Activated T-cell treated with anti-CD3 and anti-CD28 coated beads, Interleukin-2, amount 50 U/mL, for 24 hours (primary cell): ENCODE results near the gene SSR3.

ENCODE experiments used
- DNase-seq: peaks from one replicate; pipeline ENCODE4 v3.0.0-alpha.2; 2020
- H3K27ac Mint-ChIP-seq: 2 replicates; pipeline ENCODE4 v1.8.0; 2020; ENCODE audit warnings: mild to moderate bottlenecking, mixed read lengths
- H3K27me3 Mint-ChIP-seq: 2 replicates; pipeline ENCODE4 v1.8.0; 2020; ENCODE audit warnings: mixed read lengths
- H3K36me3 Mint-ChIP-seq: 2 replicates; pipeline ENCODE4 v1.8.0; 2020; ENCODE audit warnings: low read depth, mixed read lengths
- H3K4me1 Mint-ChIP-seq: 2 replicates; pipeline ENCODE4 v1.8.0; 2020; ENCODE audit warnings: low read depth, mixed read lengths
- H3K4me3 Mint-ChIP-seq: 2 replicates; pipeline ENCODE4 v1.8.0; 2020; ENCODE audit warnings: mild to moderate bottlenecking, moderate library complexity, mixed read lengths
- H3K9me3 Mint-ChIP-seq: 2 replicates; pipeline ENCODE4 v1.8.0; 2020; ENCODE audit warnings: mixed read lengths

The SSR3 gene

DNA sequence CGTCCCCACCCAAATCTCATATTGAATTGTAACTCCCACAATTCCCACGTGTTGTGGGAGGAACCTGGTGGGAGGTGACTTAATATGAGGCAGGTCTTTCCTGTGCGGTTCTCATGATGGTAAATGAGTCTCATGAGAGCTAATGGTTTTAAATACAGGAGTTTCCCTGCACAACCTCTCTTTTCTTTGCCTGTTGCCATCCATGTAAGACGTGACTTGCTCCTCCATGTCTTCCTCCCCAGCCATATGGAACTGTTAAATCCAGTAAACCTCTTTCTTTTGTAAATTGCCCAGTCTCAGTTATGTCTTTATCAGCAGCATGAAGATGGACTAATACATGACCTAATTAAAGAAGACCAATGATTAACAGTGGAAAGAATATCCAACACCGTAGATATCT, 56.6 kb downstream of the SSR3 start:
- Mint-ChIP-seq H3K4me1 (peaks cover 3% of the 10 kb centered on the region), H3K27me3 (peaks cover 3% of the 10 kb centered on the region), H3K9me3 (peaks cover 3% of the 10 kb centered on the region), H3K36me3 (no peaks in the 10 kb centered on the region), H3K27ac (no peak overlapping the region), H3K4me3 (no peak overlapping the region)
- no peak for DNase-seq

DNA sequence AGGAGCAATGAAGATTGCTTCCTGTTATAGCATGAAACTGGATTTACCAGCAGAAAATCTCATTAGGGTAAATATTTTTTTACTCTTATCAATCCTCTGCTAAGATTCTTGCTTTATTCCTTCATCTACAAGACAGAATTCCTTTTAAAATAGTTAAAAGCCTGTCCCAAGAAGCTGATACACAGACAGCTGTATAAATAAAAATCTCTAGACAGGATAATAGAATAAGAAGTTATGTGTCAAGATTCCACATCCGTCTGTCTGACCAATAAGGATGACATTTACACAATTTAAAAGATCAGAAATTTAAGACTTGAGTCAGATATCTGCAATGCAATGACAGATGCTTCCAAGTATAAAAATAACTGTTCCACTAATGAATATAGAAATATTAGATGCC, 57.6 kb downstream of the SSR3 start:
- Mint-ChIP-seq H3K36me3 (no peaks in the 10 kb centered on the region), H3K4me3 (no peak overlapping the region), H3K27ac (no peak overlapping the region), H3K9me3 (peaks cover 3% of the 10 kb centered on the region), H3K4me1 (no peaks in the 10 kb centered on the region), H3K27me3 (peaks cover 3% of the 10 kb centered on the region)
- no peak for DNase-seq

DNA sequence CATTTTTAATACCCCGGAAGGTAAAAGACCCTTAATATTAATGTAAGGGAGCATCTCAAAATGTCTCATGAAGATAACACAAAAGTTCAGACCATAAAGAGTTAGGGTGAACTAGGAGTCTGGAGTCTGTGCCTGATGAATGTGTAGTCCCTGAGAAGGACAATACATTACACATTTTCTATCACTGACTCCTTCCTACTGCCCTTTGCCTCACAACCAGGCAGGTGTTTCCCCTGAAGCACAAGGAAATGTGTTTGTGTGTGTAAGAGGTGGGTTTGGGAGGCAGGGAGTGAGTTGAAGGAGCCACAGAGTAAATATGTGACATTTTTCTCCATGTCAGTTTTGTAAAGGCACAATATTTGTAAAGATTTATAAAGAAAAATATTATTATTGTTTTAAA, 59.1 kb downstream of the SSR3 start:
- H3K4me1 Mint-ChIP-seq: no peaks in the 10 kb centered on the region

DNA sequence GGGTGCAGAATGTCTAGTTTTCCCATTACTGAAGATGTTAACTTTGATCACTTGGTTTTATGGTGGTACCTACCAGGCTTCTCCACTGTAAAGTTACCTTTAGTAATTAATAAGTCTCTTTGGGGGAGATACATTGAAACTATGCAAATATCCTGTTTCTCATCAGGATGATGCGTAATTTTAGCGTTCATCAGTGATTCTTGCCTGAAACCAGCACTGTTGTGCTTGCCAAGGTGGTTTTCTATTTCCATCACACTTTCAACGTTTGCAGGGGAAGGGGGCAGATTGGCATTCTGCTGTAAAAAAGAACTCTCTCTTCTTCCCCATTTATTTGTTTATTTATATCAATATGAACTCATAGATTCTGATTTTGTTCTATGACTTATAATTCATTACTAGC, 61.0 kb downstream of the SSR3 start:
- Mint-ChIP-seq H3K27ac (no peak overlapping the region), H3K4me1 (no peaks in the 10 kb centered on the region), H3K27me3 (peaks cover 3% of the 10 kb centered on the region), H3K36me3 (no peaks in the 10 kb centered on the region), H3K4me3 (no peak overlapping the region), H3K9me3 (peaks cover 3% of the 10 kb centered on the region)
- no peak for DNase-seq

More for the DNA sequence above, 59.1 kb downstream of the SSR3 start:
- H3K27me3 Mint-ChIP-seq: peaks cover 3% of the 10 kb centered on the region
- DNase-seq: no peak
- no peaks in the 10 kb centered on the region for H3K36me3 Mint-ChIP-seq
- H3K4me3 Mint-ChIP-seq: no peak overlapping the region
- peaks cover 3% of the 10 kb centered on the region for H3K9me3 Mint-ChIP-seq
- H3K27ac Mint-ChIP-seq: no peak overlapping the region

GRCh38 chr3:156492801-156493261, 62.1 kb downstream of the SSR3 start:
- Mint-ChIP-seq H3K4me3 (no peak overlapping the region), H3K4me1 (no peaks in the 10 kb centered on the region), H3K36me3 (no peaks in the 10 kb centered on the region), H3K27me3 (peaks cover 3% of the 10 kb centered on the region), H3K9me3 (no peaks in the 10 kb centered on the region), H3K27ac (no peak overlapping the region)
- DNase-seq: no peak

DNA sequence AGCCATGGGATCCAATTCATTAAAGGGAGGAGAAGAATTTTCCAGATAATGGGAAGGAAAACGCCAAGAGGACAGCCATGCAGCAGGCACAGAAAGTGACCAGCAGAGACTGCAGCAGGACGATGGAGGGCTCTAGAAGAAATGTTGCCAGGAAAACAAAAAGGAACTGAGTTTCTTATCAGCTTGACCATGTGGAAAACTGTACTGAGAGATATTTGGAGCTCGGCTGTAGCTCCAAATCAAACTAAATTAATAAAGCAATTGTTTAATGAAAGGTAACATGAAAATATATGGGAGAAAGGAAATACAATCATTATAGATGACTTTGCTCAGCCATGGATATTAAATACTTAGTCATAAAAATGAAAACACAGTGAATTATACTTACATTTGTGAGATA, 63.7 kb downstream of the SSR3 start:
- no peaks in the 10 kb centered on the region for H3K4me1 Mint-ChIP-seq
- H3K9me3 Mint-ChIP-seq: no peaks in the 10 kb centered on the region
- no peak overlapping the region for H3K4me3 Mint-ChIP-seq
- peaks cover 3% of the 10 kb centered on the region for H3K27me3 Mint-ChIP-seq
- no peaks in the 10 kb centered on the region for H3K36me3 Mint-ChIP-seq
- no peak overlapping the region for H3K27ac Mint-ChIP-seq
- DNase-seq: no peak
